HG03064 (cell line): ENCODE measurements around the gene SORCS2.

Experiments used
- ATAC-seq: cut with Tn5 transposase; IDR thresholded peaks from one replicate; pipeline ENCODE4 v1.9.1; 2021; ENCODE audit warnings: low read depth; ENCODE audit not compliant: unreplicated experiment

Gene SORCS2

GRCh38 chr4:7511525-7511924, 319.2 kb downstream of the SORCS2 start:
- ATAC-seq: no peak

DNA sequence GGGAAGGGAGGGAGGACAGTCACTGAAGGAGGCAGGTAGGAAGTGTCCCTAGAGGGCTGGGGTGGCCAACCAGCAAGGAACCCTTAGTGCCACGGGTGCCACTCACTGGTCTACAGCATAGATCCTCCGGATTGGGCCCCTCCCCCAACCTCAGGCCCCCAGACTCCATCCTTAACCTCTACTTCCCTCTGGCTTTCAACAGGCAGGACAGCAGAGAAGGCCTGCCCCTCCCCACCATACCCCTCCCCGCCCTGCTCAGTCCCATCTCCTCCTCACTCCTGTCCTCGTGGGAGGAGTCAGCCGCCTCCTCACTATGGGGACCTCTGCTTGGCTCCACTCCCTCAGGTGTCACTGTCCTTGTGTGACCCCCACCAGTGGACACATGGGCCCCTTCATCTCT, 320.1 kb downstream of the SORCS2 start:
- no peak for ATAC-seq

DNA sequence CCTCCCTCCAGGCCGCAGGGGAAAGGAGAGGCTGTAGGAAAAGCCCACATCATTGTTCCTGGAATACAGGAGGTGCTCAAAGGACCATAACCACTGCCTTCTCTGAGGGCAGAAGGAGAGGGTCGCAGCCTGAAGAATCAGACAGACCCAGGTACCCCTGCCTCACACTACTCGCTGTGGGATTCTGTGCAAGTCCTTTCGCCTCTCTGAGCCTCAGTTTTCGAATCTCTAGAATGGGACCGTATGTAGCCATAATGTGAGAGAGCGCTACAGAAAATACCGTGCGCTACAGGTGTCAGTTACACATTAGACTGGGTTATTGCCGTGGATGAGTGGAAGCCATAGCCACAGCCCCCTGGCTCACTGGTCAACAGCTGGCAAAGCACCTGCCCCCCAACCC, 320.6 kb downstream of the SORCS2 start:
- no peak for ATAC-seq

- no peak for ATAC-seq
Observed at GRCh38 chr4:7513671-7514070, 321.3 kb downstream of the SORCS2 start.

DNA sequence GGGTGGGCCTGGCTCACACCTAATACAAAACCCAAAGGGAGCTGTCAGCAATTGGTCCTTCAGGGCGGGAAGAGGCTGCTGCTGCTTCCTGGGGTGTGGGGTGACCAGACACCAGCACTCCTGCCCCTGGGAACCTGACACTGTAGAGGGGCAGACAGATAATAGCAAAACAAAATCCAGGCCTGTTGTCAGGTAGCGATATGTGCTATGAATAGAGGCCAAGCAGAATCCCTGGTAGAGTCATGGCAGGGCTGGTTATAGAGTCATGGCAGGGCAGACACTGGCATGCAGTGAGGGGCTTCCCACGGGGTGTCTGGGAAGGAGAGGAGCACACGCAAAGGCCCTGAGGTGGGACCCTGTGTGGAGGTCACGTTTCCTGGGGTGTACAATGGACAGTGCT, 321.9 kb downstream of the SORCS2 start:
- no peak for ATAC-seq

DNA sequence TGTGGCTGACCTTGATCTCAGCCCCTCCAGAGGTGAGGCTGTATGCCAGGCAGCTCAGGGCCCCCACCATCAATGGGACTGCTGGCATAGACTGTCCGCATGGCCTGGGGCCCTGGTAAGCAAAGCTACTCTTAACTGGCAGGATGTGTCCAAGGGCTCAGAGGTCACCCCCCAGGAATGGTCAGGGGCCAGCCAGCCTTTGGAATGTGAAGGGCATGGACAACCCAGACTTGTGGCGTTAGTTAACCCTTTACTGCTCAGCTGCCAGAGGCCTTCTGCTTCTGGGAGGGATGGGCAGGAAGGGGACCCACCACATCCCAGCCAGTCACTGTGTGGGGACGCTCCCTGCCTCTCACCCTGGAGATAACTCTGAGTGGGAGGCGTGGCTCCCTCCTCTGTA, 322.5 kb downstream of the SORCS2 start:
- ATAC-seq: no peak

DNA sequence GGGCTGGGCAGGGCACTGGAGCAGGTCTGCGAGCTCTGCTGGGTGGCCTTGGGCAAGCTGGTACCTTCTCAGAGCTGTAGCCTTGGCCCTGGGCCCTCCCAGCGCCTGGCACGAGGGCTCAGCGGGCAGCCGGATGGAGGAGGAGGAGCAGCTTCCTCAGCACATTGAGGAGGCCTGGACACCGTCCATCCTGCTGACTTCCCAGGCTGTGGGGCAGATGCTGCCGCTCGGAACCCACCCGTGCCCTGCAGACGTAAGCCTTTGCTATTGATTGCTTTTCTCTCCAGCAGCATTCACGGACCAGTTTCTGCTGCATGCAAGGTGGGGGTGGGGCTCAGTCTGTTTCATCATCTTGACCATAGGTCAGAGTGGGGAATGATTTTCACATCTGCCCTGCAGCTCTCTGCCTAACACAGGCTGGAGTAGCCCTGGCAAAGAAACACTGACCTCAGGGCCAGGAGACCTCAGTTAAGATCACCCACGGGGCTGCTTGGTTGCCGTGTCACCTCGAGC, 323.1 kb downstream of the SORCS2 start:
- no peak for ATAC-seq

DNA sequence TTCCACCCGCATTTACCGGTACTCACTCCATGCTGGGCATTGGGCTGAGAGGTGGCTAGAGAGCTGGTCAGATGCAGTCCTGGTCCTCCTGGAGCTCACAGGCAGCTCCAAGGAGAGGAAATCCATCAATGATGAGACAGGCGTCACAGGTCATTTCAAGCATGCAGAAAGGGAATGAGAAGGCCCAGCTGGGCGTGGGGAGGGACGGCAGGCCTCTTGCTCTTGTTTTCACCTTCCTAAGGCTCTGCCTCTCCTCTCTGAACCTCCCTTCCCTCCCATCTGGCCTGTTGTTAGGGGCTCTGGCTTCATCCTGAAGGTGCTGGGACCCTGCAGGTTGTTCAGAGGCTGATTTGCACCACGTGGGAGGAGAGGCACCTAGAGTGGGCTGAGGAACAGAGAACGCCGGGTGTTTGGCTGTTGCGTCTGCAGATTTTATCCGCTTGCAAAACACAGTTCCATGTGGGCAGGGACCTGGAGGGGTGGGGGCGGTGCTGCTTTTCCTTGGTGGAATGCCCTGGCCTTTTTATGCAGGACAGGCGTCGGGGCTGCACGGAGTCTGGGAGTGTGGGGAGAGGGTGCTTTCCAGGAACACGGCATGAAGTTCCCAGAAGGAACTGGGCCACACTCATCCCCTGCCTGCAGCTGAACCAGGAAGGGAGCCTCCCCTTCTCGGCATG, 323.9 kb downstream of the SORCS2 start:
- no peak for ATAC-seq

DNA sequence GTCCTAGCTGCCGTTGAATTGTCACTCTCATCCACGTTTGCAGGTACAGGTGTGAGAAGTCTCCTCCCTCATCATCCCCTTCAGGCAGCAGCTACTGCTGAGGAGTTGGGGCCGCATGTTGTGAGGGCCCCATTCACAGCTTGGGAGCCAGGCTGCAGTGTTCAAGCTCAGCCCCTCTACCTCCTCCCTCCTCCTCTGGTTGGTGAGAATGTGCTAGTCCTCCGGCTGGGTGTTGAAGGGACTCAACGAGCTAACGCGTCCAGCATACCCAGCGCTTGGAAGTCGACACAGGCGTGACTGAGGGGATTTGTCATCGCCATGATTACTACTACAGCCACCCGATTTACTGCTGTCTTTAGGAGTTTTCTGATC, 324.4 kb downstream of the SORCS2 start:
- ATAC-seq: no peak

GRCh38 chr4:7518871-7519637, 326.7 kb downstream of the SORCS2 start:
- ATAC-seq: no peak

DNA sequence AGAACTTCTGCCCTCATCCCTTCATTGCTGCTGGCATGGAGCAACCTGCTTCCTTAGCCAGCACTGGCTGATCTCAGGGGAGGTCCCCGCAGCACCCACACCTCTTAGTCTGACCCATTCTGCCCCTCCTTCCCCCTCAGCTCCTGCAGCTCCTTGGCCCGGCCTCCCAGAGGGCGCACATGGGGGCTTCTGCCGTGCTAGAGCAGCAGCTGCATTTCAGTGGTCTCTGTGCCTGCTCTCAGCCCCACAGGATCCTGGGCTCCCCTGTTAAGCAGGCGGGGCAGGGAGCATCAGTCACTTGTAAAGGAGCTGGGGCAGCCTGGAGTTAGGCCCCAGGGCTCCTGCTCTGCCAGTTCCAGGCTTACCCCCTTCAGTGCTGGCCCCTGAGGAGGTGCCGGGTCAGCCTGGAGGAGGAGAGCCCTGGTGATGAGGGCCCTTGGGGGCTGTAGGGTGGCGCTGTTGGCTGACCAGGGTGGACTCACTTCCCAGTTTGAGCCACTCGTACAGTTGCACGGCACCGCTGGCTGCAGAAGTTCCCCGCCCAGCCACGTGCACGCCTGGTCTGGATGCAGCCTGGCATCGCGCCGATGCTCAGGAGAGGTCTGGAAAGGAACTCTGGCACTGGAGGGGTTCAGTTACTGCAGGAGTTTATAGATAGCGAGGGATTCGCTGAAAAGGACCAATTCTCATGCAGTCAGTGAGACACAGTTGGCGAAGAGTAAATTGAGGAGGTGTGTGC, 327.5 kb downstream of the SORCS2 start:
- no peak for ATAC-seq

DNA sequence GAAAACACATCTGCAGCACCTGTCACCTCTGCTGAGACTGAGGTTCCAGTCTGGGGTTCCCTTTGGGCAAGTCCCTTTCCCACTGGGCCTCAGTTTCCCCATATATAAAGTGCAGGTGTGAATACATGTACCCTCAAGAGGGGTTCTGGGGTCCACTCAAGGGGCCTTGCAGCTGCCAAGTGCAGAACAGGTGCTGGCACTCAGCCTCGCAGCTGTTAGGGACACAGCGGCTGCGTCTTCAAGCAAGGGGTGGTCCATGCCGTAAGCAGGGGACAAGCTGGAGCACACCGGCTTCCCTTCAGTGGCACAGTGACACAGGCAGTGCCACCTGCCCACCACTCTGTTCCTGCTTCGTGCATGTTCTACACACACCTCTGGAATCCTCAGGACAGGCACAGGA, 329.3 kb downstream of the SORCS2 start:
- ATAC-seq: no peak

DNA sequence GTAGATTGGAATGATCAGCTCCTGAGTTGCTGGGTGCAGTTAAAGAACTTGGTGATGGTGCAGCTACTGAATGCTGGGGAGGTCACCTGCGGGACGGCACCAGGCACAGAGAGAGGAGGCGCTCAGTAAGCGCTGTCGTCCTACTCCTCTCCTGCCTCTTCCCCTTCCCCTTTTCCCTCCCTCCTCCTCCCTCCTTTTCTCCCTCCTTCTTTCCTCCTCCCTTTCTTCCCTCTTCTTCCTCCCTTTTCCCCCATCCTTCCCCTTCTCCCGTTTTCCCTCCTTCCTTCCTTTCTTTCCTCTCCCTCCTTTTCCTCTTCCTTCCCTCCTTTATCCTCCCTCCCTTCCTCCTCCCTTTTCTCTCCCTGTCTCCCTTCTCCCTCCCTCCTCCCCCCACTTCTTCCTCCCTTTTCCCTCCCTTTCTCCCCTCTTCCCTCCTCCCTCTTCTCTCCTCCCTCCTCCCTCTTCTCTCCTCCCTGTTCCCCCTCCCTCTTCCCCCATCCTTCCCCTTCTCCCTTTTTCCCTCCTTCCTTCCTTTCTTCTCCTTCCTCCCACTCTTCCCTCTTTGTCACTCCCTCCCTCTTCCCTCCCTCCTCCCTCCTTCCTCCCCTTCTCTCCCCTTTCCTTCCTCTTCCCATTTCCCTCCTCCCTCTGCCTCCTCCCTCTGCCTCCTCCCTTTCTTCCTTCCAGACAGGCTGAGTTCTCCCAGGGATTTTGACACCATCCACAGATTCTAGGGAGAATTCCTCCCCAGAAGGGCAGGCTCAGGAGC, 330.3 kb downstream of the SORCS2 start:
- ATAC-seq: no peak

- no peak for ATAC-seq
Observed at GRCh38 chr4:7523526-7523925, 331.2 kb downstream of the SORCS2 start.

DNA sequence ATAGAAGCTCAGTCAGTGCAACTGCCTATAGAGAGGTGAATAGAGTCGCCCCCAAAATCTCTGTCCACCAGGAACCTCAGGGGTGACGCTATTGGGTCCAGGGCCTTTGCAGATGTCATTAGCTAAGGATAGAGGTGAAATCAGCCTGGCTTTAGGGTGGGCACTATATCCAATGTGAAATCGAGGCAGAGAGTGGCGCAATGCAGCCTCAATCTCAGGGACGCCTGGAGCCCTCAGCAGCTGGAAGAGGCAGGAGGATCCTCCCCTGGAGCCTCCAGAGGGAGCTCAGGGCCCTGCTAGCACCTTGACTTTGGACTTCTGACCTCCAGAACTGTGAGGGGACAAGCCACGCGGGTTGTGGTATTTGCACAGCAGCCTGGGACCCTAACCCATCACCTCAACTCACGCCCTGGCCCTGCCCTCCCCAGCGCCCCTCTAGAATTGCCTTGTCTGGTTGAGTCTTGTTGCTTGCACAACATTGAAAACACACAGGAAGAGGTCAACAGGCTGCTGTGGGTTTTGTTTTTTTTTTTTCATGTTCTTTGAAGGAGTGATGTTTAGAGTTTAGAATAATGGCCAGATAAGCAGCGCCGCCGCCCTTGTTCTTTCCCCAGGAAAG, 331.8 kb downstream of the SORCS2 start:
- no peak for ATAC-seq

DNA sequence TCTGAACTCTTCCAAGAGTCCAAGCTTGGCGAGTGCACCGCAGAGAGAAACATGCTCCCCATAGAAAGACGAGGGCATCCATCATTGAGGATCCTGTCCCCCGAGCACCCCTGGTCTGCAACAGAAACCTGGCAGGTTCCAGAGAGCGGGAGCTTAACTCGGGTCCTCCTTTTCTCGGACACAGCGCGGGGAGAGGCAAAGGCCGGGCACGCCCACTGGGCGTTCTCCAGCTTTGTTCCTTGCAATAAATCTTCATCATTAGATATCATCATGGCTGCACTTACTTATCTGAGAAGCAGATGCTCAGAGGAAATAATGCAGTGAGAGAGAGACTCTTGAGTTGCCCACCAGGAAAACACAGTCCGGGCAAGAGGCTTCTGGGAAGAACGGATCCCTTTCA, 332.5 kb downstream of the SORCS2 start:
- no peak for ATAC-seq

GRCh38 chr4:7526491-7526890, 334.2 kb downstream of the SORCS2 start:
- ATAC-seq: no peak

- ATAC-seq: no peak
Observed at GRCh38 chr4:7526929-7527535, 334.7 kb downstream of the SORCS2 start.

GRCh38 chr4:7529368-7530080, 337.2 kb downstream of the SORCS2 start:
- no peak for ATAC-seq
